HS-27A (cell line): Measurements from ENCODE around the gene MEIS1.

ENCODE experiments used
- DNase-seq: peaks from one replicate; pipeline ENCODE4 v3.0.0-alpha.2; 2012; ENCODE audit warnings: low read depth, missing footprints

MEIS1 gene

DNA sequence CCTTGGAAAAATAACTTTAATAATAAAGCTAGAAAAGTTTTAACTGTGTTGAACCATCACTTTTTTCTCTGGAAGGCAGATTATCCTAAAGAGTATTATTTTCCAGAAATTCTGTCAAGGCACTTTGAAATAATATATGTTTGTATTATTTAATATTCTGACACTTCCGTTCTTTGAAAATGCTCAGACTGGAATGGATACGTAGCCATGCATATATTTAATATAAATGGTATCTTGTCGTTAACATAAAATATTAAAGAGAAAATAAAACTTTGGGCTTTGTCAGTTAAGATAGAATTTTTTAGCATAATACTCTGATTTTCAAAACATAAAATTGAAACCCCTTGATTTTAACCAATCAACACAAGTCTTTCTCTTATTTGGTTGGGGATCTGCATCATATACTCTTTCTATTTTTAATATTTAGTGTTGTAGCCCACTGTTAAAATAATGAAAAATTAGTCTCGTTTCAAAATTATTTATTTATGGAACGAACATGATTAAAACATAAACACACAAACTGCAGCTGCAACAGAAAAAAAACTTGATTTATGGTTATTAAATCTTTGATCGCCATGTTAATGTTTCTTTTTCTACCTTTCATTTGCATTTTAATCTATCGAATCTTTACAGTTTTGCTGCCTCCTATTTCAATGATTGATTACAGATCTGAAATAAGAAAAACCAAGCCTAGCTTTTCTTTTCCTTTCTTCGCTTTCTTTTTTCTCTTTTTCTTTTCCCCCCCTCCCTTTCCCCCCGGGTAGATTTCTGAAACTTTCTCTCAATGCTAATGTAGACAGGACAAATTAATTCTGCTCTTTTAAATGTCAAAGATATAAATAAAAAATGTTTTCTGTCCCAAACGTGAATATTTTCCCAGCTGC lies 145.5 kb downstream of the MEIS1 start:
- no peak for DNase-seq

DNA sequence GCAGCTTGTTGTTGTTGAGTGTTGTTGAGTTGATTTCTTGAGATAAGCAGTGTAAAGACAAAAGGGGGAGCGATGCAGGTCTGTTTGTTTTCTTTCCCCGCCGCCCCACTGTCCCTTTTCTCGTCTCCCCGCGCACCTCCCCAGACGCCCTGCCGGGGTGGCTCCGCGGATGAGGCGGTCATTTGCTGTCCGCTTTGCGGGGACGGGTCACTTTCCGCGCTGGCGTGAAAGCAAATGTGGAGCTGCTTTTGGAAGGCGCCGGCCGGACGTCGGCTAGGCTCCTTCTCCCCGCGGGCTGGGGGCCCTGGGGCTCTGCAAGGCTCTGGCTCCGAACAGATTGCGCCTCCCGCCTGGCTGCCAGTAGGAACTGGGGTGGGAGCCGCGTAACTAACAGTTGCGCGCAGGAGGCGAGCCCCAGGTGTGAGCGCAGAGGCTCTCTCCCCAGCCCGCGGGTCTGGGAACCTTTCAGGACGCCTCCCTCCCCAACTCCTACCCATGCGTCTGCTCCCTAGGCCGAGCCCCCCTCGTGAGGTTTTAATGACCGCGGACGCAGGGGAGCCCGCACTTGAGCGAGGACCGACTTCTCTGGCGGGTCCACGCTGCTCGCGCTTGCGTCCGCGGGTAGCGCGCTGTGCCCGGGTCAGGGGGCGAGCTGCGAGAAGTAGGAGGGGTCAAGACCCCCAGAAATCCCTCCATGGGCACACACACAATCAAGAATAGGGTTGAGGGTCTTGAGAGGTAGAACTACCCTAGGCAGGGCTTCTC lies 146.6 kb downstream of the MEIS1 start:
- no peak for DNase-seq

DNA sequence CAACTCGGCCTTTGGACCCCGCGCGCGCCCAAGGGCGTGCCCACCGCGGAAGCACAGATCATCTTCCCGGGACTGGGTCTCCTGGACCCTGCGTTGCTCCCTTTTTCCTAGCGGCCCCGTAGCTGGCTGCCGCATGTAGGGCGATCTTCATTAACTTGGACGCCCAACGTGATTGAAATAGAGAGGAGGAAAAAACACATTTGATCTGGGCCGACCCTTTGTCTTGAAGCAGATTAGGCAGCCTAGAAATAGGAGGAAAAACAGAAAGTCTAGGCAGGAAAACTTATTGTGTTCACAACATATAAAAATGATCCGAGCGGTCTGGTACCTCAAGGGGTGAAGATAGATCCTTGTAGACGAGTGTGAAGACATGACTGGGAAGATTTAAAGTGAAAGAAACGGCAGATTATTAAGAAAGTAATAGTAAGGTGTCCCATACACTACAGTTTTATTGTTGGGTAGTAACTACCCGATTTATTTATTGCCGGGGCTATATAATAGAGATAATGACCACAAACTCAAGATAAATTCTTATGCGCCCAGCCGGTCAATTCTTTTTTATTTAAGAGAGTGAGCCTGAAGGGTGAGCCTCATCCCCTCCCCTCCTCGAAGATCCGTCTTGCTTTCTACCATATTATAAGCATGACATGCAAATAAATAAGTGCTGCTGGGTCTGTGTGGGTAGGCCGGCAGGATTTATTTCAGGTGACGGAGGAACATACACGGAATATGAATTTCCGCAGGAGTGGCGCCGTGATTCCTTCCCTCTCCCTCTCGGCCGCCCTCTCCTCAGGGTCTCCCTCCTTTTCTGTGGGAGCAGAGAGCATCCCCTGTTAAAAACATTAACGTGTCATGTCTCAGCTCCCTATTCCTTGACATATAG lies 147.4 kb downstream of the MEIS1 start:
- DNase-seq = no peak

DNA sequence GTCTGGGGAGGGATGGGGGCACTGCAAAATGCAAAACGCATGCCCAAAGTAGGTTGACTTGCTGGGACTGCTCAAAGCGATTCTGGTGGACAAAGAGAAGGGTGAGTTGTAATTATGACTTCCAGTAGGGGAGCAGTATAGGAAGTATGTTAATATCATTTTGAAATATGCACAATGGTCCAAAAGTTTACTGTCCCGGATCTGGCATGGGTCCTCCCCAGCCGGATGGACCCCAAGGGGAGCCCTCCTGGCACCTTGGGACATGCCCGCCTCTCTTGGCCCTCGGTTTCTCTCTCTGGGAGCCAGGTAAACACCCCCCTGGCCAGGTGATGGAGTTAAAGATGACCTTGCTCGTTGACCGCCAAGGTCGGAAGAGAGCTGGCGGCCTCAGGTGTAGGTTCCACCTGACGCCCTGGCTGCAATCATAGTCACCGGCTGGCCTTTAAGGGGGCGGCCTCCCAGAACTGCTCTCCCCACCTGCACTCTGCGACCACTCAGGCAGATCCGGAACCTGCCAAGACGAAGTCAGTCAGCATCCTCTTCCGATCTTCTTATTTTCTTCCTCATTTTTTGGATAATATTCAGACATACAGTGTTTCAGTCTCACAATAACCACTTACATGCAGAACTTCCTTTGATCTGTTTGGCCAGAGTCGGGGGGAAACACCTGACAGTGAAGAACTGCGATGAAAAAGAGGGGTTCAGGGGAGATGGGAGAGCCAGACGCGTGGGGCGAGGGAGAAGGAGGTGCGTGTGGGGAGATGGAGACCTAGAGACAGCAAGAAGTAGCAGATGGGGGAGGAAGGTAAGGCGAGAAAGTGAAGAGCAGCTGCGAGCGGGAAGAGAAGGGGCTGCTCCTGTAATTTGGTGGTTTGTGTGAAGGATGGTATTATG lies 148.3 kb downstream of the MEIS1 start:
- DNase-seq = no peak

DNA sequence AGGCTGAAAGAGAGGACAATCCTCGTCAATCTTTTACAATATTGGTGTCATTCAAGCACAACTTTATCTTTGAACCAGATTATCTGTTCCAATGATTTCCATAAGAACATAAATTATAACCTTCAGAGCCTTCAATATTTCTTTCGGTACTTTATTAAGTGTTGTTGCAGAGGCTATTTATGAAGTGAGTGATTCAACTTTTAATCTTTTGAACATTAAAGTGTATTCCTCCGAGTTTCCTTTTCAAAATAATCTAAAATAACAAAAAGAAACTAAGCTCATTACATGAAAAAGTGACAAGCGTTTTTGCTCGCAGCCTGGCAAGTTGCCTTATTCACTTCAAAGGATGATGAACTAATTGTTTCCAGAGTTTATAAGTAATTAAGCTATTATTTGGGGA lies 149.0 kb downstream of the MEIS1 start:
- no peak for DNase-seq

DNA sequence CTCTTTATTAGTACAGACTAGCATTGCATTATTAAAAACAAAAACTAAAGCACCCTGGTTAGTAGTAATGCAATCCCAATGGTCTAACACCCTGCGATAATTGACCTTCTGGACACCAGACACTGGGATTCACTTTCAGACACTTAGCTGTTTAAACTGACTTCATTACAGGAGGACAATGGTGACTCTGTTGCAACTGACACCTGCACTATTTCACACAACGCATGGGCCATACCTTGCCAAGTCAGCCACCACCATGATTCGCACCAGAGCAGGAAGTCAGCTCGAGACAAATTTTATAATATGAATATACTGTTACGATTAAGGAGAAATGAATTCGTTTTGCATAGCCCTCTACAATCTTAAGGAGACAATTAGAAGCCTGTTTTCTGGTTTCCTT lies 150.7 kb downstream of the MEIS1 start:
- DNase-seq = no peak

DNA sequence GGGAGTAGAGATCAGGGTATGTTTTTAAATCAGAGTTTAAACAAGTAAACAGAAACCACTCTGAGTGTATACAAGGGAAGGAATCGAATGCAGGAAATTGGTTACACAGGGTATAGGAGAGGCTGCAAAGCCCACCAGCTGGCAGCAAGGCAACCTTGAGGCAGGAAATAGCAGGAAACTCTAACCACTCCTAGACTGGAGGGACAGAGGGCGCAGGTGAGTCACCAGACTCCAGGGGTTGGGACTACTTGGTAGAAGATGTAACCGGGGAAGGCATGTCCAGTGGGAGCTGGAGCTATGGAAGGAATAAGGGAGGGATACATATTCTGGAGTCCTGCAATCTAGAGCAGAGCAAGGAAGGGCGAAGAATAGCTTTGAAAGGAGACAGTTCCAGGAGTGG lies 152.3 kb downstream of the MEIS1 start:
- DNase-seq = no peak

DNA sequence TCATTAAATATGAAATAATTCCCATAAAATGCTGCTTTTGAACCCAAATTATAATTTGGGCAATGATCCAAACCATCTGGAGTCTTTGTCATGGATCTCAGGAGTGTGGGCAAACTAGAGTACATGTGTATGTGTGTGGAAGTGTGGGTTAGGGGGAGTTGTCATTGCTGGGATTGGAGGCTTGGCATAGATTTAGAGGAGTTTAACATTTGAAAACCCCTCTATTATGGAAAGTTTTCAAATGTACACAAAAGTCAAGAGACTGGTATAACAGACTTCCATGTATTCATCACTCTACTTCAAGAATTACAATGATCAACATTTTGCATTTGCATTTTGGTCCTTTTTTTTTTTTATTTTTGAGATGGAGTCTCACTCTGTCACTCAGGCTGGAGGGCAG lies 159.1 kb downstream of the MEIS1 start:
- DNase-seq = no peak

DNA sequence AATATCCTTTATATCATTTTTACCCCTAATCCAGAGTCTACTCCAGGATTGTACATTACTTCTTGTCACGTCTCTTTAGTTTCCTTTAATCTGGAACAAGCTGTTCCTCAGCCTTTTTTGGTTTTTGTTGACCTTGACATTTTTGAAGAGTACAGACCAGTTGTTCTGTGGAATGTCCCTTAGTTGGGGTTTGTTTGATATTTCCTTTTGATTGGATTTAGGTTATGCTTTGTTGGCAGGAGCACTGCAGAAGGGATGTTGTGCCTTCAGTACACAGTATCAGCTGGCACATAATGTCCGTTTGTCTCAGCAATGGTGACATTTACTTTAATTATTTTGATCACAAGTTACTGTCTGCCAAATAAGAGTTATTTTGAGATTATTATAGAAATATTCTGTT lies 160.6 kb downstream of the MEIS1 start:
- DNase-seq = no peak

DNA sequence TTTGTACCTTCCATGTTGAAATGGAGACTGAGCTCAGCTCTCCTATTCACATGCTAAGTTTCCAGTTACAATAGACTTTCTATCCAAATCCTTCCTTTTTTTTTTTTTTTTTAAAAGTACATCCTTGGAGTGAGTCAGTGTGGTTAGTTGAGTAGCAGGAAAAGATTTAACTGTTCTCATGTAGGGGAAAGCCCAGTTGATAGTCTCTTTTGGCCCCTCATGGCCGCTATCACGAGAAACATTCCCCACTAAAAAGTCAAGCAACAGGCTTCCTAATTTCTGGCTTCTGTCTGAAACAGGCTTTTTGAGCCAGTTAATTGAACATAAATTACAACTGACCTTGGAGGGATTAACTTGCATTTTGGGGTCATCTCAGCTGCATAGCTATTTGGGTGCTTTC lies 161.3 kb downstream of the MEIS1 start:
- no peak for DNase-seq

DNA sequence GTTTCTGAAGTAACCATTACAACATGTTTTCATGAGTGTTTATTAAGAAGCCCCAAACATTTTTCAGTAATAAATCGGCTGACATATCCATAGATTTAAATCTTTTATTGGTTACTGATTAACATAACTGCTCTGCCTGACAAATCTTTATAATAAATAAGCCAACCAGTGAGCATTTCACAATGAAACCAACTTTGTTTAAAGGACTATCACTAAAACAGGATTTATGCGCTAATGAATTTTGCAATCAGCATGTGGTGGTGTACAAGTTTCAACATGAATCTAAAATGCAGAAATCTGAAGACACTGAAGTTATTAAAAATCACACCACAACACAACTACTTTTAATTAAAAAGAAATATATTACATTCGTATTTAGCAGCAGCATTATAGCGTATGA lies 166.7 kb downstream of the MEIS1 start:
- DNase-seq = no peak

DNA sequence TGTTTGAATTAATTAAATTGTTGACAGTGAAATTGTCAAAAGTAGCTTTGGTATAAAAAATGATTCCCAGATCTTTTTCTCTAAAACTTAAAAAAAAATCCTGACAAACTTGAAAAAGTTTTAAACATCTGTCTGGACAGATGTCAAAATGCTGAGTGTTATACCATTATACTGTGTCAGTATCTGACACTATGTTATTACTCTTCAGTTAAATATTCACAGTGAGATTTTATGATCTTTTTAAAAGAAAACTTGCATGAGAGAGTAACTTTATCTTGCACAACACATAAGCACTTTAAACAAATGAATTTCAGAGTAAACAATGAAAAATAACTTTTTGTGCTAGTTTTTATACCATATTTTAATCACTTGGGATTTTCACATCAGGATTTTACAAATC lies 167.4 kb downstream of the MEIS1 start:
- DNase-seq = no peak

DNA sequence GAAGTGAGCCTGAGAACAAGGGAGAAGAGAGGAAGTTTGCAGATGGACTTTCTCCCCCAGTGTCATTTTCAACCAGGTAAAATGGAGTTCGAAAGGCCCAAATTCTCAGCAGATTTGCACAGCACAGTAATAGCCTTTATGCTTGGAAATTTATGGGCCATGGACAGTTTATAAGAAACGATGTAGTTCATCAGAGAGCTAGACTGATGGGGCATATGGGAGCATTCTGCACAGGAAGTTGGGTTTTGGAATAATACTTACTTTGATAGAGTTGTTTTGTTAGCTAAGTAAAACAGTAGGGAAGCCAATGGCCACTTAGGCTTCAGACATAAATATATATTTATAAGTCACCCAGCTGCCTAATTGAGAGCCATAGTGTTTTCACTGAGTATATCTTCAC lies 169.4 kb downstream of the MEIS1 start:
- DNase-seq = no peak

DNA sequence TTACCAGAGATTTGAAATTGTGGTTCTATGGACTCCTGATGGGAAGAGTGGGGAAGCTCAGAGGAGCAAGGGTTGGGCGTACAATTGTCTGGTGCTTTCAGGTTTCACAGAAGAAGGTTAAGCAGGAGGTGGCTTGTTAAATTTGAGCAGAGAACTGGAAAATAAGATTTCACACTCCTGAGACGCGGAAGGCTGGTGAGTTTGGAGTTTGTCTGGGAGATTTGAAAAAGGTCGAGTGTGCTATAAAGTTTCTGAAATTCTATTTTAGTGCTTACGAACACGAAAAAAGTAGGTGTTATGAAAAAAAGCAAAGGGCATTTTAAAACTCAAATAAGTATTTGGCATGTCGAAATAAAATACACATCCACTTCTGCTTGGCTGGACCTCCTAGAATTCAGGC lies 170.1 kb downstream of the MEIS1 start:
- no peak for DNase-seq

DNA sequence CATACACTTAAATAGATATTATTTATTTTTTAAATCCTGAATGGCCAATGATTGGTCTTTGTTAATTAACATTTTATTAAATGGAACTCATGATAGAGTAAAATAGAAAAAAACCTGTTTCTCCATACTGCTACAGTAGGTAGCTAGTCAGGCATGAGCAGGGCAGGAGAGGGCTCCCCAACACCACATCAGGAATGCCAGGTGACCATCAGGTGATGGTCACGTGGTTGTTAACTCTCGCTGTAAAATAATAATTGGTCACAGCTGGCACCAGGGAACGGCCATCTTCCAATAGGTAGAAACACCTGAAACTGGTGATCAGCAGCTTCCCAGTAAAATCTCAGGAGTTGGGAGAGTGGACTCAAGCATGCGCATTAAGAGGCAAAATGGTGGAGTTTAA lies 172.2 kb downstream of the MEIS1 start:
- no peak for DNase-seq
